Left kidney (tissue), 2 donors: Measurements from ENCODE around the gene PITPNB. TPM values are rescaled to one million over a fixed set of nuclear protein-coding genes. Genes with fewer than 3 reads are reported as not detected.

ENCODE experiments used
- DNase-seq: peaks from one replicate; pipeline ENCODE4 v3.0.0-alpha.2; 2013
- polyA plus RNA-seq: library from polyadenylated mRNA; unstranded; fragments of 120-200 nt; gene quantifications from one replicate; pipeline ENCODE4 v1.2.1, GENCODE V29; 2013; ENCODE audit not compliant: insufficient read length

PITPNB gene
- polyA plus RNA-seq, 1 donor = 79.5 TPM

GRCh38 chr22:27832606-27833005 lies 86.5 kb downstream of the PITPNB start:
- no peak for DNase-seq

GRCh38 chr22:27829620-27830019 lies 89.4 kb downstream of the PITPNB start:
- no peak for DNase-seq

DNA sequence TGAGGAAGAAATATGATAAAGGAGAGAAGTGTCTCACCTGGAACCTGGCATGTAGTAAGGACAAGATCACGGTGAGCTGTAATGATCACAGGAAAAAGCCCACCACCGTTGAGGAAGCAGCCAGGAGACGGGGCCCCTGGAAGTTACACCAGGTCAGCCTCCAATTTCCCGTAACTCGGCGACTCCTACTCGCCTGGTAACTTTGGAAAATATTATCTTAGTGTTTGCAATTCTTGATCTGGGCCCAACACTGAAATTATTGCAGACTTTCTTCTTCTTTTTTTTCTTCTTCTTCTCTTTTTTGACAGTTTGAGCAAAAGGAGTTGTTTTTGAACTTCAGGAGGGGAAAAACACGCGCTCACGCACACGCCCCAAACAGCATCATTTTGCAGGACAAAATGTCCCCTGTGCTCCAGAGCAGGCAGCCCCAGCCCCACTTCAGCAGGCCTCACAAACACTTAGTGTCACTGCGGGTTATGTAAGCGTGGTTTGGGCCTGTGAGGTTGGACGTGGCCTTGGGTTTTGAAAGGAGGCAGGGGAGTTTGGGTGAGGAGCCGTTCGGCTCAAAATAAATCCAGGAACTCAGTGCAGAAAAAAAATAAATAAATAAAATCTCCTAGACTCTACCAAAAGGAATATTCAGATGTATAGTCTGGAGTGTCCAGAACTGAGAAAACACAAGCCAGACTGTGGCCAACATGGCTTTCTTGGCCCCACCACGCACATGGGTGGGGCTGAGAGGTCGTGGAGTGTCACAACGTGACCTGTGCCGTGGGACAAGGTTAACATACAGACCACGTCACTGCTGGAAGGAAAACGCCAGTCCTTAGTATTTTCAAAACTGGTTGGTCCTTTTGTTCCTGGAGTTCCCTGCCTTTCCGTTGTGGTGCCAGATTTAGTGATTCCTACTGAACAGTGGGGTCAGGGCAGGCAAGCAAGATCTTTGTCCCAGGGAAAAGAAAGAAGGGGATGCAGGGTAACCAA lies 91.2 kb downstream of the PITPNB start:
- DNase-seq = no peak

DNA sequence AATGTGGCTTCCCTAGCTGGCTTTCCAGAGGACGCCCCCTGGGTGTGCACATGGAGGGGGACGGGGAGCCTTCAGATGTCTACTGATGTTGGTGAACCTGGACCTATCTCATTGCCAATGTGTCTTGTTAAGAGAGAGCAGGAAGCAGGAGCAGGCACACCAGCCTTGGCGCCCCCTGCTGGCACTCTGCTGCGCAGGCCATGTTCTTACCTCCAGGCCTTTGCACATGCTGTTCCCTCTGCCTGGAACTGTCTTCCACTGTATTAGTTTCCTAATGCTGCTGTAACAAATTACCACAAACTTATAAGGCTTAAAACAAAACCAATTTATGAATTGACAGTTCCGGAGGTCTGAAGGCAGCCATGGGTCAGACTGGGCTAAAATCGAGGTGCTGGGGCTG lies 93.9 kb downstream of the PITPNB start:
- no peak for DNase-seq

GRCh38 chr22:27823221-27823620 lies 95.8 kb downstream of the PITPNB start:
- DNase-seq = no peak

DNA sequence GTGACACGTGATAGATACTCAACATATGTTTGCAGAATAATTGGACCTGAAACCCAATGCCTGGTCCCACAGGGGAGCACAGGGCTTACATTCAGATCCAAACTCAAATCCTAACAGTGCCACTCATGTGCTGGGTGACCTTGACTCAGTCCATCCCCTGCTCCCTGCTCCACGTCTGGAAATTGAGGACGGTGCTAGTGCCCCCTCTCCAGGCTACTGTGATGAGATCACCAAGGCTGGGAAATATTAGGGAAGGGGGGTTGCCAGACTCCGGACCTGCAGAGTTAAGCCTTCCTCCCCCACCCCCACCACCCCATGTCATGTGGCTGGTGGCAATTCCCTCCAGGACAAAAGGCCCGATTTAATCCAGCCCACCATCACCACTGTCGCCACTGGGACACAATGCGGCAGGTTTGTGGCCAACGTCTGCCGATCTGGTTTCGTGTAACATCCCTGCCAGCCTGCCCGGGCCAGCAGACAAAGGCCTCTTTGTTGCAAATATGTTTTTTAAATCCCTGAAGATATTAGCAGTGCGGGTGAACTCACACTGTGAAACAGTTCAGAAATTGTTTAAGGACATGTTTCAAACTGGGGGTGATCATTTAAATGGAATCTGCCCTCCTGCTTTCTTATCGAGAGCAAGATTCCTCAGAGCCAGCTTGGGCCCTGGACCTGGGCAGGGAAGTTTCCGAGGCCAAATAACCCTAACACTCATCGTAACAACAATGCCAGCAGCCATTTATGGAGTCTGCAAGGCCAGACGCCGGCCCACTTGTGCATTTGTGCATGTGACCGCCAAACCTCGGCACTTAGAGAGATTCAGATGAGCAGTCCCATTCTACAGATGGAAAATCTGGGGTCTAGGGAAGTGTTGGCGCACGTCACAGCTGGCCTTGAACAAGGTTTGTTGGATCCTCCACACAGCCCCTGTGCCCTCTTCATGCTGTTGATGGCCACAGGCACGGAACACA lies 97.9 kb downstream of the PITPNB start:
- DNase-seq = no peak

DNA sequence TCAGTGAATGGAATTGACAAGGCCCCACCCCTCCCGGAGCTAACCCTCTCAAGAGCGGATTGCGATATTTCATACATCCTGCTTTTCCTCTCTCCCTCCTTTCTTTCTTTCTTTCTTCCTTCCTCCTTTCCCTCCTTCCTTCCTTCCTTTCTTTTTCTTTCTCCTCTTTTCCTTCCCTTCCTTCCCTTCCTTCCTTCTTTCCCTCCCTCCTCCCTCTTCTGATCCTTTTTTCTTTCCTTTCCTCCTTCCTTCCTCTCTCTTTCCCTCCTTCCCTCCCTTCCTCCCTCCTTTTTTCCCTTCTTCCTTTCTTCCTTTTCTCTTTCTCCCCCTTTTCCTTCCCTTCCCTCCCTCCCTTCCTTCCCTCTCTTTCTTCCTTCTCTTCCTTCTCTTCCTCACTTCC lies 102.5 kb downstream of the PITPNB start:
- DNase-seq = no peak

DNA sequence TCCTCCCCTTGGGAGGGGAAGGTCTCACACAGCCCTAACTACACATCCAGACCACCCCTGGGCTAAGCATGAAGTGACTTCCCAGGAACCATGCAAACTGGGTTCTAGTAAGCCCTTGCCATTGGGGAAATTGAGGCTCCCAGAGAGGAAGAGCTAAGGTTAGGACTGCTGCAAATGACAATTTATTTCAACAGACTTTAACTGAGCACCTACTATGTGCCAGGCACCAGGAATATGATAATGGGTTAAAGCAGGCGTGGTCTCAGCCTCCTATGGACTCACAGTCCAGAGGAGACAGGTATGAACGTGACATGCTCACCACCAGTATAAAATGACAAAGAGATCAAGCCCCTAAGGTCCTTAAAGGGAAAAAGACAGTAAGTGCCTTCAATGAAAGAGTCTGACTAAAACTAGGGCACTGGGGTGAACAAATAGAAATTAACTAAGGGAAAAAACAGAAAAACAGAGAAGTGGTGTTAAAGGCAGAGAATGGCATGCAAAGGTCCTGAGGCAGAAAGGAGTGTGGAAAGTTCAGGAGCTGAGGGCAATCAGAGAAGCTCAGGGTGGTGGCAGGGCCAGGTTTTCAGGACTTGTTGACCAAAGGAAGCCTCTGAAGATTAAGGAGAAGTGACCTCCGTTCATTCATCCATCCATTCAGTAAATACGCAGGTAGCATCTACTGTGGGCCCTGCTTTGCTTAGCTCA lies 103.1 kb downstream of the PITPNB start:
- DNase-seq = no peak

GRCh38 chr22:27814993-27815392 lies 104.1 kb downstream of the PITPNB start:
- no peak for DNase-seq

DNA sequence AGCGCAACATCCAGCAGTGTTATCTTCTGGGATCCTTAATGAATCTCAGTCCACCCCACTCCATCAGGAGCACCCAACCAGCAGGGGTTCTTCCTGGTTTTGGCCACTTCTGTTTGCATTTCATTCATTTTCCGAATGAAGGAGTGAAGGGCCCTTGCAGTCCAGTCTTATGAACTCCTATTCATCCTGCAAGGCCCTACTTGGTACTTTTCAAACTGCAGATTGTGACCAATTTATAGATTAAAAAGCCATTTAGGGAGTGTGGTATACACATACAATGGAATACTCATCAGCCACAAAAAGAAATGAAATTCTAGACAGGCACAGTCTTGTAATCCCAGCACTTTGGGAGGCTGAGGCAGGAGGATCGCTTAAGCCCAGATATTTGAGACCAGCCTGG lies 107.3 kb downstream of the PITPNB start:
- no peak for DNase-seq

DNA sequence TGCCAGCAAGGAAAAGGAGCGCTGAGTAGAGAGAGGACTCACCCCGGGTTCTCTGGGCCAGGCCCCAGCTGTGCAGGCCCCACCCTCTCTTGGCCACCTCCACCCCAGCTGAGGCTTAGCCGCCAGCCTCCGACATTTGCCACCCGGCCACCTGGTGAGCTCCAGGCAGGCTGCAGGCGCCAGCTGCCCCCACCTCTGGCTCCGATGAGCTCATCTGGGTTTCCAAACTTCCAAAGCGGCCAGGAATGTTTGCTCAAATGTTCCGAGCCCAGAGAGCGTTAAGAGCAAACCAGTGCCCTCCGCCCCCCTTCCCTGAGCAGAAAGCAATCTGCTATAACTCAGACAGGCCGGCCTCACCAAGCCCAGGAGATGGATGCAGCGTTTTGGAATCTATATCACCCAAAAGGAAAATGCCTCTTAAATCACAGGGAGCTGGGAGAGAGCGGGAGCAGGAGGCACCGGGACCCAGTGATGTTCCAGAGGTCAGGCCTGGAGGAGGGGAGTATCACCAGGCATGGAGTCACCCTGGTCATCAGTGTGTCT lies 108.4 kb downstream of the PITPNB start:
- DNase-seq = no peak

DNA sequence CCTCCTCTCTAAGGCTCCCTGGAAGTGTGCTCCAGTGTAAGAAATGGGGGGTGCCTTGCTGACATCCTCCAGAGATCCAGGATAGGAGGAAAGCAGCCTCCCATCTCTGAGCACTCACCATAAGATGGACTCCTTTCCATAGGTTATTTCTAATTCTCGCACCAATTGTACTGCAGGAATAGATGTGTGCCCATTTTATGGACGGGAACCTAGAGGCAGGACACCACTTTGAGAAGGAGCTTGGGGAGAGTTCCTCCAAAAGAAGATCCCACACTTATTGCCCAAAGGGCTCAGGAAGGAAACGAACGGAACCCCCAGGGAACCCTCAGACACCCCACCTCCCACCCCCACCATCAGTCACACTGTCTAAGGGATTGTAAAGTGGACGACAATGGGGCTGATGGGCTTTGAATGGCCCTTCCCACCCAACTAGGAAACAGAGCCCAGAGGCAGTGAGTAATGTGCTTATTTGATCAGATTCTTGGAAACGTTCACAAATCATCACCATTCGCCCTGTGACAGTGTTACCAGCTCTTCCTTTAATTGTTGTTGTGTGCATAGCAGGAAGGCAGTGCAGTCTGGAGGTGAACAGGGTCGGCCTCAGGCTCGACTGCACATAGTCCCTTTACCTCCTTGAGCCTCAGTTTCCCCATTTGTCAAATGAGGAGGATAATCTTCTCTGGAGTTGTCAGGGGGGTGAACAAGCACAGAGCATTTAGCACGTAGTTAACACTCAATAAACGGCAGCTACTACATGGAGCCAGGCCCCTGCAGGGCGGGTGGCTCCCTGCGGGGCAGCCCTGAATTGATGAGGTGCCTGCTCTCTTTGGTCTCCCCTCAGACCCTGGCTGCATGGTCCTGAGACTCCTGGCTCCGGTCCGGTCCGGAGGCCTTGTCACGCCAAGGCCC lies 109.1 kb downstream of the PITPNB start:
- no peak for DNase-seq

GRCh38 chr22:27809226-27809603 lies 109.8 kb downstream of the PITPNB start:
- DNase-seq = no peak

DNA sequence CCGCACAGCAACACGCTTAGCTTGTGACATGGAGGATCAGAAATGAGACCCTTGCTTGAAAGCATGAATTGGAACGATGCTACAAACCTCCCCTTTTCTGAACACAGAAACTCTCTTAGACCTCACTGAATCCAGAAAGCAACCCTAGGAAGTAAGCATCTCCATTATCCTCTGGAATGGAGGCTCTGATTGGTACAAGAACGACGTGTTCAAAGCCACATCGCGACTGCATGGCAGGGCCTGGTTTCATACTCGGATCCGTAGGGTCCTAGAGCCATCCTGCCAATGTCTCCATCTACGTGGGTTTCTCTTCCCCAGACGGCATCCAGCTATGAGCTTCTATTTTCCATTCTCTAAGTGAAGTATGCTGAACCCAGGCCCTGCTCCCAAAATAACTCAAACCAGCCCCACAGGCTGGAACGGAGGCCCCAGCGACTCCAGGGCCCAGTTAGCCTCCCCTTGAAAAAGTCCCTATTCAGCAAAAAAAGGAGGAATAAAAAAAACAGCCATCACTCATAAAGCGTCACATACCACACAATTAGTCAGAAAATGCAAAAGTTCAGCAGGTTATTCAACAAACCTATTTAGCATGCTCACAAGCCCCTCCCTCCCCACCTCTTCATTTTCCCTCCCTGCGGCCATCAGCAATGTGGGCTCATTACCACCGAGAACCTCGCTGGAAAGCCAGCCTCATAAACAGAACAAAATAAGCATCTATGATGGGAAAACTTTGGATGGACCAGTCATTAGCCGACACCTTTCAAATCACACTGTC lies 110.4 kb downstream of the PITPNB start:
- DNase-seq = no peak

DNA sequence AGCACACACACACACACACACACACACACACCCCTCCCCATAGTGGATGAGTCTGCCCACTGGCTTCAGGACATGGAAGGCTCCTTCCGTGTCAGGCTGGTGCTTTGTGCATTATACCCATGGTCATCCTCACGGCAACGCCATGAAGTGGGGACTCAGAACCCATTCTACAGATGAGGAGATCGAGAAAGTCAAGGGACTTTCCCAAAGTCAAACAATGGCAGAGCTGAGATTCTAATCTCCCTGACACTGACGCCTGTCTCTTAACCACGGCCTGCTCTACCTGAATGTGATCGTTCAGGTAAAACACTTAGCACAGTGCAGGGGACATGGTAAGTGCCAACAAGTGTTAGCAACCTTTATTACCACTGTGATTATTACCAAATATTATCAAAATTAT lies 113.2 kb downstream of the PITPNB start:
- no peak for DNase-seq

DNA sequence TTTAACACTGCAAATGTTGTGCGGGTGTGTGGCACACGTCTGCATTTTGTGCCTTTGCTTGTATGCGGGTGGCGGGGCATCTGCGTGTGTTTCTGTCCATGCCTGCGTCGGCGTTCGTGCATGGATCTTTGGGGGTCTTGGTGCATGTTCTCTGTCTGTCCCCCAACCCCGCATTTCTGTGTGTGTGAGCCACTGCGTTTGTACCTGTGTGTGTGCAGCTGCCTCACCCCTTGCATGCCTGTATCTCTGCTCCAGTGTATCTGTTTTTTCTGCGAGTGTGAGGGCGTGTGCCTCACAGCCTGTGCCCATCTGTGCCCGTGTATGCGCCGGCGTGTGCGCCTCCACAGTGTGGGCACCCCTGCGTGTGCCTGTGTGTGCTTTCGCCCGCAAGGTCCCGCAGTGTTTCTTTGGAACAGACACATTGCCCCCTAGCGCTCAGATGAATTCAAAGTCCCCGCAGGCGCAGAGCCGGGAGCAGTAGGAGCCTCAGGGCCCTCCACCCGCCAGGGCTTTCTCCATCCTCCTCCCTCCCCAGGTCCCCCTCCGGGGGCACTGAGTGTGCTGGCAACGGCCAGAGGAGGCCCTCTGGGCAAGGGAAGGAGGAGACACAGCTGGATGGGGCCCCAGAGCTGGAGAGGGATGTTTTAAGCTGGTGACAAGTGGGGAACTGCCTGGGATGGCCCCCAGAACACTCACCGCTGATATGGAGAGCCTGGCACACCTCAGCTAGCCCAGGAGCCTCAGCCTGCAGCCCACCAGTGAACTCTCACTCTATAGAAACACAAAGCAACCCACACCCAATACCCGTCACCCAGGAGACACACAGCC lies 114.4 kb downstream of the PITPNB start:
- no peak for DNase-seq

GRCh38 chr22:27803841-27804415 lies 115.1 kb downstream of the PITPNB start:
- DNase-seq = no peak

DNA sequence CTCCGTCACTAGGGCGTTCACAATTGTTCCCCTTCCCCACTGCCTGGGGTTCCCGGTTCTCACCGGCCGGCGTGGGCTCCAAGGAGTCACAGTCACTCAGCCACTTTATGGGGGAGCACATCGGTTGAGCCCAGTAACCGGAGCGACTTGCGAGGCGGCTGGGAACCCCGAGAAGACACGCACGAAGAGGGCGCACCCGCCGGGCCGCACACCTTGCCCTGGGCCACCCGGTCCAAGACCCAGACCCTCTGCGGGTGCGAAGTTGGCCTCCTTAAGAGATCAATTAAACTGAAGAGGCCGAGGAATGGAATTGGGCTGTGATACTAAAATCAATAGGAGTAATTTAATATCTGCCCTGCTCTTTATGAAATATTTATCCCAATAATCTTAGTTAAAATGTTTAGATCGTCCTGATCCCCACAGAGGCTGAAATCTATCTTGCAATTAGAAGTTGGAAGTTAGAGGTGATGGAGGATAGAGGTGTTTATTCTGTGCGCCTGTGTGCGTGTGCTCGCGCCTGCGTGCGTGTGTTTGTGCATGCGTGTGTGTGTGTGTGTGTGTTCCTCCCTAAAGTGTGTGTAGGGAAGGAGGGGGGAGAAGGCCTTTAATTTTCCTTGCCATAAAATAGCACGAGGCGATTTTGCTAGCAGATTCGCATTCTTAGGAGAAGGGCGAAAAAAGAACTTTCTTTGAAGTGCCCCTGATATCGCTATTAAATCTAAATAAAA lies 116.5 kb downstream of the PITPNB start:
- no peak for DNase-seq
